ENCODE measurements around the gene PTK6. TPM values are rescaled to one million over a fixed set of nuclear protein-coding genes. Genes with fewer than 3 reads are reported as not detected.
A peak's percentile ranks its signal among the peaks of the same experiment; 100 is the strongest.

Gene PTK6
- total RNA-seq, 2 experiments from 2014 or later: 0.13 to 2.0 TPM

DNA sequence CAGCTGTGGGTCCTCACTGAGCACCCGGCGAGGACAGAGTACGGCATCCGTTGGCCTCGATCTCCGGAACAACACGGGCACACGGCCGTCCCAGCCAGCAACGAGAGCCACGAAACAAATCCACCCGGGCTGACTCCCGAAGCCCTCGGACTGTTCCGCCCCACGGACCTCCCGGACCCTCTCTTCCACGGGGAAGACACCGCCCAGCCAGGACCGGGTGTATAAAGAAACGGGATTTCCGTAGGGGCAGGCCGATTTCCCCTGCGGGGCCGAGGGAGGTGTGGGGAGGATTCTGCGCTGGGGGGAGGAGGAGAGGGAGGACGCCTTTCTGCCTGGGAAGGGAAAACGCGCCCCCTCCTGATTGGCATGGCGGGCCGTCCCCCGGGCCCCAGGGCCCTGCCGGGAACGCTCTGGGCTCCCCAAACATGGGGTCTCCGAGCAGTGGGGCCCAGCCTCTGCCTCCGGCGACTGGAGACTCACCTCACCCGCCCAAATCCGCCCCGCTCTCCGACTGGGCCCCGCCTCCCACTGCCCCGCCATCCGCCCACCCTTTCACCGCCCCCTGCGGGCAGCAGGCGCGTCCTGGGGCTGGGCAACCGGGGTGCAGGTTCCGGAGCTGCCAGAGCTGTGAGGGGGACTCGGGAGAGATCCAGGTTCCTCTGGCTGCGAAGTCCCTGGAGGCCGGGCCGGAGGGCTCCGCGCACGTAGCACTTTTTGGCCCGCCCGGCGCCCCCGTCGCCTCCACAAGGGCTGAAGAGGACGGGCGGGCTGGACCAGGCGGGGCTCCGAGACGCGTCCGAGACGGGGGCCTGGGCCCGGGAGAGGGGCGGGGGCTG is 17.3 kb downstream of the PTK6 start:
- H3K4me2 ChIP-seq (ENCODE audit: low read length): peak overlapping the region; percentile 100
- no peaks in the 10 kb centered on the region for H3K9me2 ChIP-seq (ENCODE audit: insufficient read depth, low read length)
- DNase-seq (ENCODE audit: low spot score): peak; percentile 55
- ChIA-PET POLR2A (interaction anchor here (0.6 to 1.0 kb wide), 3 partner anchors 24 to 60 kb away, joined by 3 to 4 read pairs (median 3); no protein-coding TSS in a partner anchor), CTCF (ENCODE audit: unreplicated experiment) (interaction anchor here (0.6 kb wide), 1 partner anchor 1631 kb away, joined by 5 read pairs; no protein-coding TSS in a partner anchor)
- H2AFZ ChIP-seq (ENCODE audit: low read length): peak overlapping the region; percentile 84
- TF ChIP-seq, protein P1, sequence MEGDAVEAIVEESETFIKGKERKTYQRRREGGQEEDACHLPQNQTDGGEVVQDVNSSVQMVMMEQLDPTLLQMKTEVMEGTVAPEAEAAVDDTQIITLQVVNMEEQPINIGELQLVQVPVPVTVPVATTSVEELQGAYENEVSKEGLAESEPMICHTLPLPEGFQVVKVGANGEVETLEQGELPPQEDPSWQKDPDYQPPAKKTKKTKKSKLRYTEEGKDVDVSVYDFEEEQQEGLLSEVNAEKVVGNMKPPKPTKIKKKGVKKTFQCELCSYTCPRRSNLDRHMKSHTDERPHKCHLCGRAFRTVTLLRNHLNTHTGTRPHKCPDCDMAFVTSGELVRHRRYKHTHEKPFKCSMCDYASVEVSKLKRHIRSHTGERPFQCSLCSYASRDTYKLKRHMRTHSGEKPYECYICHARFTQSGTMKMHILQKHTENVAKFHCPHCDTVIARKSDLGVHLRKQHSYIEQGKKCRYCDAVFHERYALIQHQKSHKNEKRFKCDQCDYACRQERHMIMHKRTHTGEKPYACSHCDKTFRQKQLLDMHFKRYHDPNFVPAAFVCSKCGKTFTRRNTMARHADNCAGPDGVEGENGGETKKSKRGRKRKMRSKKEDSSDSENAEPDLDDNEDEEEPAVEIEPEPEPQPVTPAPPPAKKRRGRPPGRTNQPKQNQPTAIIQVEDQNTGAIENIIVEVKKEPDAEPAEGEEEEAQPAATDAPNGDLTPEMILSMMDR (conservative IDR thresholded peaks at IDR 0.05; ENCODE audit: low read length): peak; percentile 40; the same call in 1 of the 2 replicates
- TF ChIP-seq EZH2phosphoT487 (IDR thresholded peaks at IDR 0.05; ENCODE audit: borderline replicate concordance, low read depth, low read length): no peak
- peak overlapping the region; percentile 95 for H3K4me3 ChIP-seq (ENCODE audit: low read depth, low read length, poor library complexity, severe bottlenecking)
- peaks cover 11% of the 10 kb centered on the region for H3K4me1 ChIP-seq (ENCODE audit: insufficient read depth, low read length, poor library complexity, severe bottlenecking)
- no peaks in the 10 kb centered on the region; the same call in 1 of the 2 replicates for H3K79me2 ChIP-seq (ENCODE audit: insufficient read depth, low read depth, low read length)
- H3K9me3 ChIP-seq (ENCODE audit: low read length): peaks cover 6% of the 10 kb centered on the region; the same call in 1 of the 2 replicates
- BruUV-seq (replicated peaks): no TSS peak
- H3K36me3 ChIP-seq (ENCODE audit: insufficient read depth, low read length): peaks cover 21% of the 10 kb centered on the region
- H4K20me1 ChIP-seq (ENCODE audit: insufficient read depth, low read length): no peaks in the 10 kb centered on the region
- H3K27ac ChIP-seq (ENCODE audit: low read depth, low read length, poor library complexity, severe bottlenecking): no peak overlapping the region
- intact Hi-C loops (cut with micrococcal nuclease; ENCODE audit: unreplicated experiment): loop anchor here (2.0 kb wide), 1 partner anchor 23 kb away; no protein-coding TSS in a partner anchor

DNA sequence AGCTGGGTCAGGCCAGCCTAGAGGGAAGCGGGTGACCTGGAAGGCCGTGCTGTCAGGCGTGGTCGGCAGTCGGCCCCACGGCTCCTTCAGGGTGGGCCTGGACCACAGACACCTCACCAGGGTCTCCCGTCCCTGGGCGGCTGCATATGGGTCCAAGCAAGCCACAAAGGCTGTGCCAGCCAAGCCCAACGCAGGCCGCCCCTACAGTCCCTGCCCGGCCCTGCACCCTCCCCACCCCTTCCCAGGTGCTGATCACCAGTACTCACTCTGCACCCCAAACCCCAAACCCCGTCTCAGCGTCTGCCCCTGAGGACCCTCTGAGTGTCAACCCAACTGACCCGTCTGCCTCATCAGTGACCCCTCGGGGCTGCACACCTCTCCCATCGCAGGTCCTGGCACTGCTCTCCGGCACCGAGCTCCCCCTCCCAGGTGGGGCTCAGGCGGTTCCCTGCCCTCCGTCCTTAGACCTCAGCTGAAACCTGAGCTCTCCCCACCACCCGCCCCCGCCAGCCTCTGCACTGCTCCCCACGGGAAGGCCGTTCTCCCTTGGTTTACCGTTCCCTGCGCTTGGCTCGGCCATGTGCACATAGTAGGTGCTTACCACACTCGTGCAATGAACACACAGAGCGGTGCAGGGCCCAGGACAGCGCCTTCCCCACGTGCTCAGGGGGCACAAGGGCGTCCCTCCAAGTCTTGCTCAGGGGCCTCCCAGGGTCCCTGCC is 18.1 kb downstream of the PTK6 start:
- Histone ChIP-seq H3K9me3 (ENCODE audit: low read length) (peaks cover 6% of the 10 kb centered on the region; the same call in 1 of the 2 replicates), H2AFZ (ENCODE audit: low read length) (no peak overlapping the region), H4K20me1 (ENCODE audit: insufficient read depth, low read length) (no peaks in the 10 kb centered on the region), H3K9me2 (ENCODE audit: insufficient read depth, low read length) (no peaks in the 10 kb centered on the region), H3K79me2 (ENCODE audit: insufficient read depth, low read depth, low read length) (no peaks in the 10 kb centered on the region; the same call in 1 of the 2 replicates), H3K4me3 (ENCODE audit: low read depth, low read length, poor library complexity, severe bottlenecking) (no peak overlapping the region), H3K4me1 (ENCODE audit: insufficient read depth, low read length, poor library complexity, severe bottlenecking) (peaks cover 11% of the 10 kb centered on the region), H3K27ac (ENCODE audit: low read depth, low read length, poor library complexity, severe bottlenecking) (no peak overlapping the region), H3K36me3 (ENCODE audit: insufficient read depth, low read length) (peaks cover 21% of the 10 kb centered on the region), H3K4me2 (ENCODE audit: low read length) (no peak overlapping the region; the same call in 1 of the 2 replicates)
- ChIA-PET CTCF (ENCODE audit: unreplicated experiment) (no interaction called here), POLR2A (no interaction called here)
- DNase-seq (ENCODE audit: low spot score): no peak
- intact Hi-C loops (cut with micrococcal nuclease; ENCODE audit: unreplicated experiment): no loop called here
- no TSS peak for BruUV-seq (replicated peaks)
- TF ChIP-seq, protein P1 (conservative IDR thresholded peaks at IDR 0.05; ENCODE audit: low read length): no peak
- TF ChIP-seq EZH2phosphoT487 (IDR thresholded peaks at IDR 0.05; ENCODE audit: borderline replicate concordance, low read depth, low read length): no peak
